GM18499 (cell line): ENCODE data around the gene FREM2.

Source experiments
- ATAC-seq: cut with Tn5 transposase; IDR thresholded peaks from one replicate; pipeline ENCODE4 v1.9.1; 2021; ENCODE audit warnings: moderate number of reproducible peaks; ENCODE audit not compliant: insufficient read depth, unreplicated experiment

FREM2 gene

GRCh38 chr13:38752686-38753085, 65.8 kb downstream of the FREM2 start:
- ATAC-seq: no peak

DNA sequence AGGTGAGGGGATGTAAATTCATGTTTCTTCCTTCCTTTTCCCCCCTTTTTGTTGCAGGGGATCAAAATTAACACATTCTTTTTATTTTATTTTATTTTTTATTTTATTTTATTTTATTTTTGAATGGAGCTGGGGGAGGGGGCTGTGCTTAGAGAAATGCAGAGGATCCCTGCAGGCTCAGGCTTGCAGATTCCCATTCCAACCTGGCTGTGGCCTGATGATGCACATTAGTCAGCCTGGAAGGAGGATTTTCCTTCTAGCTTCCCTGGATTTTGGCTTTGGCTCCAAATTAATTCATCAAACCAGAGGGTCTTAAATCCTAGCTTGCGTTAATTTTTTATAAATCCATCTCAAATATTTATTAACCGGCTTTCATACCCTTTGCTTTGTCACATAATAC, 67.0 kb downstream of the FREM2 start:
- ATAC-seq: no peak

DNA sequence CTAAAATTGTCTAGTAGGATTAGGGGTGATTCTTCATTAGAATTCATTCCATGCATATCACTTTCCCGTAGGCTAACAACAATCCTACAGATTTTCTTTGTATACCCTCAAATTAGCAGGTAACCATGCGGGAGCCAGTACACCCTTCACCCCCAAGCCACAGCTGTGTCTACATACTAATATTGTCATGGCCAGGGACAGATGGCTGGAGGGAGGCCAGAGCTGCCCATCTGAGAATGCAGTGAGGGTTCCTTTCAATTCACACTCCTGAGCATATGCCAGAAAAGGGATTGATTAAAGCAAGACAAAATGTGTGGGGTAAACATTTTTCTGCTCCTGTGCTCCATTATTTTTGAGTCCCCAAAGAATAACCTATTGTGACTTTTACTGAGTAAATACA, 68.9 kb downstream of the FREM2 start:
- no peak for ATAC-seq

DNA sequence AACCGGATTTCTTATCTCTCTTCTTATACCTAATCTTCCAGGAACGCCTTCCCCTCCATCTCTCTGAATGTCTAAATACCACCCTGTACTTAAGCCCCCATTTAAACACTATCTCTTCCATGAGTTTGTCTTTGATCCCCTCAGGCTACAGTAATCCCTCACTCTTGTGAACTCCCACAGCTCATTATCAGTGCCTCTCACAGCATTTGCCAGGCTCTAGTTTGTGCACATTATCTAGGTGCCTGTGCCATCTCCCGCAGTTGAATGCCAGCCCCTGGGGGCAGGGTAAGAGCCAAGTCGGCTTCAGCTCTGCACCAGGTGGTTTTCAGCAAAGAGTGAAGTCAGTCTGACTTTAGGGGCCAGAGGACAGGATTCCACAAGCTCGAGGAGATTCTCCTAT, 71.4 kb downstream of the FREM2 start:
- no peak for ATAC-seq

- ATAC-seq: no peak
These were observed 72.5 kb downstream of the FREM2 start for GRCh38 chr13:38759390-38759789.

- no peak for ATAC-seq
These were observed 76.8 kb downstream of the FREM2 start for GRCh38 chr13:38763446-38764381.

GRCh38 chr13:38766799-38767198, 79.9 kb downstream of the FREM2 start:
- no peak for ATAC-seq

DNA sequence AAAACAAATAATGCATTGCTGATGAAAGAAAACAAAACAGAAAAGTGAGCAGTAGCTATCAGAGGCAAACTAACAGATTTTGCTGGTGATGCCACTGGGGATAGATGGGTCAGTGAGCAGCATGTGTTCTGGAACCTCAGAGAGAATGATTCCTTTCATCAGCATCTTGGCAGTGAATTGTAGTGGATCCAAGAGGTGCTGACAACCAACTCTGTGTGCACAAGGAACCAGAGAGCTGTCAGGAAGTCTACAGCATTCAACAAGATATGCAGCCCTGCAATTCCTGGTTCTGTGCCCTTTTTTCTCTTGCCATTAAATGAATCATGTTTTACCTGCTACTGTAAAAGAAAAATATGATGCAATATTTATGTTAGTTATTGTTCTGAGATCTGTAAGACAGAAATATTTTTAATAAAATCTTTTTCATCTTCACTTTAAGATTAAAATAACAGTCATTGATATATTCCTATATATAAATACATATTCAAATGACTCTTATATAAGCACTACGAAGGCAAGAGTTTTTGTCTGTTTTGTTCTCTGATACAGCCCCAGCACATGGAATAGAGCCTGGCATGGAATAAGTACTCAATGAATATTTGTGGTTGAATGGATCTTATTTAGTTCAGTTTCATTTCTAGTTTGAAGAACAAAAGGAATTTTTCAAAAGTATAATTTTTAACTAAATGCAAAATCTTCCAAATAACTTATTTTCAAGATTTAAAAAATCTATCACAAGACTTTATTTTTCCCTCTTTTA, 80.8 kb downstream of the FREM2 start:
- no peak for ATAC-seq

DNA sequence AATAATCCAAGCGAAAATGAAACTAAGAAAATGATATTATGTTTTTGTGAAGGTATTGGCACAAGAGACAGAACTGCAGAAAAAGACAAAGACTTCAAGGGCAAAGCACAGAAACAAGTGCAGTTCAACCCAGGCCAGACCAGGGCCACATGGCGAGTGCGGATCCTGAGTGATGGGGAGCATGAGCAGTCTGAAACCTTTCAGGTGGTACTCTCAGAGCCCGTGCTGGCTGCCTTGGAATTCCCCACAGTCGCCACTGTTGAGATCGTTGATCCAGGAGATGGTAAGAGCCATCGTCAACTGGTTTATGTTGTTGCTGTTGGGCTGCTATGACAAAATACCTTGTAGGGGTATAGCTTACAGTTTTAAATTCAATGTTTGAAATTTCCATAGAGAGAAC, 82.6 kb downstream of the FREM2 start:
- ATAC-seq: no peak

- no peak for ATAC-seq
These were observed 88.2 kb downstream of the FREM2 start for GRCh38 chr13:38775085-38775484.

GRCh38 chr13:38777347-38778119, 90.7 kb downstream of the FREM2 start:
- no peak for ATAC-seq

GRCh38 chr13:38781539-38781938, 94.7 kb downstream of the FREM2 start:
- no peak for ATAC-seq

DNA sequence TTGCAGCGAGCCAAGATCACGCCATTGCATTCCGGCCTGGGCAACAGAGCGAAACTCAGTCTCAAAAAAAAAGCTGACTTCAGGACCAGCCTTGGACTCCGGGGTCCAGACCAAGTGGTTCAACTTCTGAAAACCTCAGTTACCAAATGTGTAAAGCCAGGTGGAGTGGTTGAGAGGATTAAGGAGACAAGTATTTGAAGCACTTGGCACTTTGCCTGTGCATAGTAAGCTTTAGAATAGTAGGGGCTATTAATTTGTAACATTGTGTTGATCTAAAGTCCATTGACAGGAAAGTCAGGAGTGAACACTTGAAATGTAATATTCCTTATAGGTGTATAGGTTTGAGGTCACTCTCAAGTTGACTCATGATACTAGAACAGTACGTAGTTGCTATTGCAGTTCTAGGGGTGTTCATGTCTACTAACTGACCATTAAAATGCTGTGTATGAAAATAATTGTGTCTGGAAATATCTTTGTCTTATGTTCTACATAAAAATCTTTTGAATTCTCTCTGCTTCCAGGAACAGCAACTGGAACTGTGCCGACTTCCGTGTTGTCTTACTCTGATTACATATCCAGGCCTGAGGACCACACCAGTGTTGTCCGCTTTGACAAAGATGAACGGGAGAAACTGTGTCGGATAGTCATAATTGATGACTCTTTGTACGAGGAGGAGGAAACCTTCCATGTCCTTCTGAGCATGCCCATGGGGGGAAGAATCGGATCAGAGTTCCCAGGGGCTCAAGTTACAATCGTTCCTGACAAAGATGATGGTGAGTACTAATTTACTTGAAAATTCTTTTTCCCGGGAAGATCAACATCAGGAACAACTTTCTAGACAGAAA, 97.4 kb downstream of the FREM2 start:
- no peak for ATAC-seq

GRCh38 chr13:38785042-38785441, 98.2 kb downstream of the FREM2 start:
- no peak for ATAC-seq

DNA sequence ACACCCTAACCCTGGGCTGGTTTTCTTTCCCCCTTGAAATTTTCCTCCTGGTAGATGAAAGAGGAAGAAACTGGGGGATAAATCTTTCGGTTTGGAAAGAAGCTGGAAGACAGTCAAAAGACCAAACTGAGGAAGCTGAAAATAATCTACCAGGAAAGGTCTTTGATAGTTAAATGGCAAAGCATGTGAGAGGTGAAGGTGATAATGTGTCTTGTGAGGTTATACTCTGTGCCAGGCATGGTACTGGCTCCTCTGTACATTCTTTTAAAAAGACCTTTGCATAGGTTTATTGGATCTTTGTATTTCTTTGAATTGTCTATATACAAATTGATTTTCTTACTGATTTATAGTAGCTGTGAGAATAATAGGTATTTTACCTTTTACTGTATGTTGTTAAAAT, 98.6 kb downstream of the FREM2 start:
- no peak for ATAC-seq

- ATAC-seq: no peak
These were observed 100.7 kb downstream of the FREM2 start for GRCh38 chr13:38787550-38787949.

GRCh38 chr13:38796890-38797289, 110.0 kb downstream of the FREM2 start:
- no peak for ATAC-seq

- no peak for ATAC-seq
These were observed 116.7 kb downstream of the FREM2 start for GRCh38 chr13:38803531-38803930.

DNA sequence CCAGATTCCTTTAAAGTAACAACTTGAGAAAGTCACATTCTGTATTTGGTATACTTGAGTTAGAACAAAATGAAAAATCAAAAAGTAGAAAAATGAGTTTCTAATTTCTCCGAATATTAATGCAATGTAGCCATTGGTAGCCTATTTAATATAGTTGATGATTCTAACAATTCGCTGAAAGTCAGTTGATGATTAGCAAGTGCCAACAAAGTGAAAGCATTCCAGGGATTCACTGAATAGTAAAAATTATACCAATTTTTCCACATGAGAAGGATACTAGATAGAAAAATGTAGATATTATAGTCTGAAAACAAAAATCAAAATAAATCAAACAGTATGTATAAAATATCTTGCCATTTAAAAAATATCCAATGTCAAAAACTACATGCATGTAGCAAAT, 117.2 kb downstream of the FREM2 start:
- no peak for ATAC-seq

GRCh38 chr13:38804536-38804935, 117.7 kb downstream of the FREM2 start:
- no peak for ATAC-seq
